C4-2B (cell line): Measurements from ENCODE around the gene CASKIN1.

Source experiments
- ZFX ChIP-seq: fragments of 450-650 bp; IDR thresholded peaks from 2 replicates; pipeline ENCODE4 v1.6.1; 2017
- TF ChIP-seq, protein P1 (sequence below): fragments of 450-650 bp; conservative IDR thresholded peaks from 2 replicates; pipeline ENCODE4 v1.5.1; 2017; ENCODE audit warnings: mild to moderate bottlenecking

DNA sequence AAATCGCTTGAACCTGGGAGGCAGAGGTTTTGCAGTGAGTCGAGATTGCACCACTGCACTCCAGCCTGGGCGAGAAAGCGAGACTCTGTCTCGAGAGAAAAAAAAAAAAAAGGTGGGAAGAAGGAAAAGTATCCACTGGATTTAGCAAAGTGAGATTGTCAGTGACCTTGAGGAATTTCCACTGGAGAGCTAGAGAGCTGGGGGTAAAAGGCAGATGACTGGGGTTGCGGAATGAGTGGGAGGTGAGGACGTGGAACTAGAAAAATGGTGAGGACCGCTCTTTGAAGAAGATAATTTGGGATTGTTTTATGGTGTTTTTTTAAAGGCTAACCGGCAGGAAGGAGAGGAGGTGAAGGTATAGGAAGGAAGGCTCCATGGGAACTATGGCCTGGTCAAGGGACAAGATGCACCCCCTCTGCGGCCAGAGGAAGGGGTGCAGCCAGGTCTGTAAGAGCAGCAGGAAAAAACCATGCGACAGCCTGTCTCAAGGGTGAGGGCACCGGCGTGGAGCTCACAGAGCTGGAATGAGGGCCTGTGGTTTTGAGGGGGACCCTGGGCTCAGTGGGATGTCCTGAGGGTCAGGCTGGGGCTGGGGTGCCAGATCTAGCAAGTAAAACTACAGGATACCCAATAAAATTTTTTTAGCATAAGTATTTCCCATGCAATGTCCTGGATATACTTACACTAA lies 8.2 kb upstream of the CASKIN1 start:
- TF ChIP-seq, protein P1, sequence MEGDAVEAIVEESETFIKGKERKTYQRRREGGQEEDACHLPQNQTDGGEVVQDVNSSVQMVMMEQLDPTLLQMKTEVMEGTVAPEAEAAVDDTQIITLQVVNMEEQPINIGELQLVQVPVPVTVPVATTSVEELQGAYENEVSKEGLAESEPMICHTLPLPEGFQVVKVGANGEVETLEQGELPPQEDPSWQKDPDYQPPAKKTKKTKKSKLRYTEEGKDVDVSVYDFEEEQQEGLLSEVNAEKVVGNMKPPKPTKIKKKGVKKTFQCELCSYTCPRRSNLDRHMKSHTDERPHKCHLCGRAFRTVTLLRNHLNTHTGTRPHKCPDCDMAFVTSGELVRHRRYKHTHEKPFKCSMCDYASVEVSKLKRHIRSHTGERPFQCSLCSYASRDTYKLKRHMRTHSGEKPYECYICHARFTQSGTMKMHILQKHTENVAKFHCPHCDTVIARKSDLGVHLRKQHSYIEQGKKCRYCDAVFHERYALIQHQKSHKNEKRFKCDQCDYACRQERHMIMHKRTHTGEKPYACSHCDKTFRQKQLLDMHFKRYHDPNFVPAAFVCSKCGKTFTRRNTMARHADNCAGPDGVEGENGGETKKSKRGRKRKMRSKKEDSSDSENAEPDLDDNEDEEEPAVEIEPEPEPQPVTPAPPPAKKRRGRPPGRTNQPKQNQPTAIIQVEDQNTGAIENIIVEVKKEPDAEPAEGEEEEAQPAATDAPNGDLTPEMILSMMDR: no peak
- TF ChIP-seq ZFX: no peak
